ENCODE results near the gene GHITM.

DNA sequence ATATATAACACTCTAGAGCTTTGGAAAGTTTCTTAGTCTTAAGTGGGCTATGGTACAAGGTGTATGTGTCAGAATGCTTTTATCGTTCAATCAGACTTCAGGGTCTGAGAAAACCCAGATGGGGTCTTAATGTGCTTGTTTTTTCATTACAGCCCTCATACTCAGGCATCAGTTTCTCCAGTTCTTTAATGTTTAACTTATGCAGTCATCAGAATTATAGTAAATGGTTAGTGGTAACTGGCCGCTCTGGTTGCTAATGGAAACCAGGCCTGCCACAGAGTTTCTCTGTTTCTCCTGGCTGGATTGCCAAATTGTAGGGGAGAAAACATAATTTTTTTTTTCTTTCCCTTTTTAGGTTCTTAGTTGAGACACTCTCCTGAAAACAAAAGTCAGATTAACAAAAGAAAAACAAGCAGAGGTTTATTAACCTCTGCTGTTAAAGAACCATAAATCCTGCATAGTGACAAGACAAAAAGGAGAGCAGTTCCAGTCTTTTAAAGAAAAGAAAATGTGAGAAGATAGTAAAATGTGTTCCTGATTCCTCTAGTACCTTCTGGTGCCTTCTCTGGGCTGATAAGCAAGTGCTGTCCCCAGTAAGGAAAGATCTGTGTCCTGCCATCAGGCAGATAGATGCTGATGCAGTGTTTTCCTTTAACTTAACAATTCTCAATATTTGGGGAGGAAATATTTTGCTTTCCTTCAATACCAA lies 21.5 kb upstream of the GHITM start:
- no peak for TF ChIP-seq POLR2A (IDR thresholded peaks at IDR 0.05)
- TF ChIP-seq, protein P1, sequence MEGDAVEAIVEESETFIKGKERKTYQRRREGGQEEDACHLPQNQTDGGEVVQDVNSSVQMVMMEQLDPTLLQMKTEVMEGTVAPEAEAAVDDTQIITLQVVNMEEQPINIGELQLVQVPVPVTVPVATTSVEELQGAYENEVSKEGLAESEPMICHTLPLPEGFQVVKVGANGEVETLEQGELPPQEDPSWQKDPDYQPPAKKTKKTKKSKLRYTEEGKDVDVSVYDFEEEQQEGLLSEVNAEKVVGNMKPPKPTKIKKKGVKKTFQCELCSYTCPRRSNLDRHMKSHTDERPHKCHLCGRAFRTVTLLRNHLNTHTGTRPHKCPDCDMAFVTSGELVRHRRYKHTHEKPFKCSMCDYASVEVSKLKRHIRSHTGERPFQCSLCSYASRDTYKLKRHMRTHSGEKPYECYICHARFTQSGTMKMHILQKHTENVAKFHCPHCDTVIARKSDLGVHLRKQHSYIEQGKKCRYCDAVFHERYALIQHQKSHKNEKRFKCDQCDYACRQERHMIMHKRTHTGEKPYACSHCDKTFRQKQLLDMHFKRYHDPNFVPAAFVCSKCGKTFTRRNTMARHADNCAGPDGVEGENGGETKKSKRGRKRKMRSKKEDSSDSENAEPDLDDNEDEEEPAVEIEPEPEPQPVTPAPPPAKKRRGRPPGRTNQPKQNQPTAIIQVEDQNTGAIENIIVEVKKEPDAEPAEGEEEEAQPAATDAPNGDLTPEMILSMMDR (IDR thresholded peaks at IDR 0.05 in 8 of 11, conservative IDR thresholded peaks at IDR 0.05 in 3 of 11): no peak

All from spleen (tissue), 7 donors.